Measurements from ENCODE around the gene EIPR1.

Gene EIPR1

DNA sequence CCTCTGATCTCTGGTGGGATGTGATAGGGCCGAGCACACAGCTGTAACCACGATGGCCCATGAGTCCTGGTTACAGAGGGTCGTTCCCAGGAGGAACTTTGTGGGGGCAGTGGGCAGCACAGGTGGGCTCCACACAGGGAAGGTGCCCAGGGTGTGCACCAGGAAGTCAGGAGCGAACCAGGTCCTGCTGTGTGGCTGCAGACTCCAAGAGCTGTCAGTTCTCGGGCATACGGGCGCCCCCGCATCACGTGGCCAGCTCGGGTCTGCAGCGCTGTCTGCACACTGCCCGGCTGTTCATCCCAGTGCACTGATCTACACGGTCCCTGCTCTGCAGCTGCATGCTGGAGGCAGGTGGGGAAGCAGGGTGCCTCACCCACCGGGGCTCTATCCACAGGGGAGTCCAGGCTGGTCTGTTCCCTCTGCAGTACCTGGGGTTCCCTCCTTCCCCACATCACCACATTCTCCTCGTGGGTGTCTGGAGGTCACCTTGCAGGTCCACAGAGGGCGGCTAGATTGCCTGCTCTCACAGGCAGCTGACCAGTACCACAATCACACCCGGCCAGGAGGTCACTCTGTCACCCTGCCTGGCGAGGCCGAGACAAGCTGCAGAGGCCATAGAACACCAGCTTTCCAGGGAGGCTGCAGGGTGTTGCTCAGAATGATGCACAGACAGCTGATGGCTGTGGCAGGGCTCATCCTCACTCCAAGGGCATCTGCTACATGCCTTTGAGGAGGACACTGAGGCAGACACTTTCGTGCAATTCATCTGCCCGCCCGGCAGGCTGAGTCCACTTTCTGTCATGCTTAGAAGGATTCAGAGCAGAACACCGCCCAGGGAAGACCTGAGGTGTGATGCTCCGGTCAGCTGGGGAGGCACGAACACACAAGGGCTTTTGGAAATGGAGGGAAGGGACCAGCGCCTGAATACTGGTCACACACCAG lies 202.7 kb downstream of the EIPR1 start:
- Histone ChIP-seq H3K4me2 (peak overlapping the region in 9 of 11 experiments; percentile 18 to 94 (median 74); a peak in 17 of 22 replicates), H3K4me1 (peaks cover 0 to 66% (median 57%) of the 10 kb centered on the region in 10 experiments; a peak in 16 of 20 replicates), H4K20me1 (peaks cover 0 to 57% (median 18%) of the 10 kb centered on the region in 11 experiments; a peak in 15 of 22 replicates), H3K4me3 (no peak overlapping the region), H3K9me3 (replicated peaks in 1 of 11) (no peaks in the 10 kb centered on the region), H3K9ac (no peak overlapping the region), H3K27me3 (no peaks in the 10 kb centered on the region), H3K27ac (no peak overlapping the region), H3K36me3 (peaks cover 3 to 41% (median 29%) of the 10 kb centered on the region in 11 experiments; a peak in 18 of 22 replicates)
- TF ChIP-seq Cebpa-rat (IDR thresholded peaks at IDR 0.05) = no peak

DNA sequence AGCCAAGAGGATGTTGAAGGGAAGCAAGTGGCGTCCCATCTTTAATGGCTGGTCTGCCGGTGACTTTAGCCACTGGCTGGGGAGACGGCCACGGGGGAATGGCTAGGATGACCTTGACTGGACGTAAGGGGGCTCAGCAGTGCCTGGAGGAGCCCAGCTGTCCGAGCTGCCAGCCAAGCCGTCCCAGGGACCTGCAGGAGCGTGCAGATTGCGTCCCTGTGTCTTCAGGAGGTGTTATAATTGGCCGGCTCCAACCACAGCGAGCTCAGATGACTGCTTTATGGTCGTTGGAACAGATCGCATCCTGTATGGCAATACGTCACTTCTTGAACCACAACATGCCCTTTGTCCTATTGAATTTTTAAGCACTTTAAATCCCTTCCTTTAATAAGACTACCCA lies 204.6 kb downstream of the EIPR1 start:
- H3K9me3 ChIP-seq (replicated peaks in 1 of 11) = no peaks in the 10 kb centered on the region
- peaks cover 0 to 39% (median 11%) of the 10 kb centered on the region in 11 experiments; a peak in 12 of 22 replicates for H4K20me1 ChIP-seq
- H3K4me1 ChIP-seq = peaks cover 0 to 47% (median 39%) of the 10 kb centered on the region in 10 experiments; a peak in 15 of 20 replicates
- H3K4me3 ChIP-seq = no peak overlapping the region
- H3K27ac ChIP-seq = no peak overlapping the region
- no peaks in the 10 kb centered on the region for H3K27me3 ChIP-seq
- peaks cover 3 to 44% (median 29%) of the 10 kb centered on the region in 11 experiments; a peak in 18 of 22 replicates for H3K36me3 ChIP-seq
- H3K9ac ChIP-seq = no peak overlapping the region
- H3K4me2 ChIP-seq = no peak overlapping the region
- TF ChIP-seq Cebpa-rat (IDR thresholded peaks at IDR 0.05) = no peak

- H3K4me2 ChIP-seq = no peak overlapping the region
- TF ChIP-seq Cebpa-rat (IDR thresholded peaks at IDR 0.05) = no peak
These were observed 205.2 kb downstream of the EIPR1 start for GRCh38 chr2:3172265-3172935.

DNA sequence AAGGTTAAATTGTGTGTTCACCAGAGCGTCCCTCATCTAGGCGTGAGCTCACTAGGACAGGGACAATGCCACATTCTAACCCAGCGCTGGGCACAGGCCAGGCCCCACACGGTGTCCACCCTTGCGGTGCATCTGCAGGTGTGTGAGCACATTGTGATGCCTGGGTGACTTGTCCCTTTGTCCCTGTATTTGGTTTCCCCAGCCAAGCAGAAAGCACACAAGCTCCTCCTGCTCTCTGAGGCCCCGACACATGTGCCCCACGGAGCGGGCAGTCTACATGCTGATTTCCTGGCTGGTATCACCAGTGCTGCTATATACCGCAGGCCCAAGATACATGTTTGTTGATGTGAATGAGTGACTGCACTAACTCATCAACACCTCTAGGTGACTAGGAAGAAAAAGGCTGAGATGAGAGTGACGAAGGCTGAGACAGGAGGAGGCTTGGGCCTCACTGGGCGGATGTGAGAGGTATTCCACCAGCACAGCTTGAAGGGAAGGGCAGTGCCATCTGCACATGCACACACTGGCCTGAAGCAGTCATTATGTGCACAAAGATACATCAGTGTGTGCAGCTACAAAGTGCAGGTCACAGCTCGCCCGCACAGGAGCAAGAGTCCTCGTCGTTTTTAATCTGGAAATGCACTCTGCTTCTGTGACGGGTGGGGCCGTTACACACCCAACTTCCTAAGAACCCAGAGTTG lies 205.9 kb downstream of the EIPR1 start:
- H3K27ac ChIP-seq = no peak overlapping the region
- no peaks in the 10 kb centered on the region for H3K27me3 ChIP-seq
- no peaks in the 10 kb centered on the region for H3K9me3 ChIP-seq (replicated peaks in 1 of 11)
- H3K4me1 ChIP-seq = peaks cover 0 to 40% (median 28%) of the 10 kb centered on the region in 10 experiments; a peak in 15 of 20 replicates
- H3K4me3 ChIP-seq = no peak overlapping the region
- peaks cover 0 to 33% (median 11%) of the 10 kb centered on the region in 11 experiments; a peak in 12 of 22 replicates for H4K20me1 ChIP-seq
- no peak for TF ChIP-seq Cebpa-rat (IDR thresholded peaks at IDR 0.05)
- H3K36me3 ChIP-seq = peaks cover 3 to 35% (median 25%) of the 10 kb centered on the region in 11 experiments; a peak in 17 of 22 replicates
- no peak overlapping the region for H3K9ac ChIP-seq
- H3K4me2 ChIP-seq = no peak overlapping the region

More at GRCh38 chr2:3172265-3172935, 205.2 kb downstream of the EIPR1 start:
- peaks cover 0 to 38% (median 11%) of the 10 kb centered on the region in 11 experiments; a peak in 12 of 22 replicates for H4K20me1 ChIP-seq
- H3K9ac ChIP-seq = no peak overlapping the region
- H3K27me3 ChIP-seq = no peaks in the 10 kb centered on the region
- no peak overlapping the region for H3K27ac ChIP-seq
- peaks cover 0 to 41% (median 33%) of the 10 kb centered on the region in 10 experiments; a peak in 15 of 20 replicates for H3K4me1 ChIP-seq
- H3K36me3 ChIP-seq = peaks cover 3 to 42% (median 29%) of the 10 kb centered on the region in 11 experiments; a peak in 18 of 22 replicates
- no peak overlapping the region for H3K4me3 ChIP-seq
- H3K9me3 ChIP-seq (replicated peaks in 1 of 11) = no peaks in the 10 kb centered on the region

- TF ChIP-seq Cebpa-rat (IDR thresholded peaks at IDR 0.05) = no peak
- Histone ChIP-seq H3K27ac (no peak overlapping the region), H3K4me3 (no peak overlapping the region), H3K4me2 (no peak overlapping the region), H3K27me3 (no peaks in the 10 kb centered on the region), H4K20me1 (peaks cover 0 to 25% (median 11%) of the 10 kb centered on the region in 11 experiments; a peak in 11 of 22 replicates), H3K9me3 (replicated peaks in 1 of 11) (peaks cover 0 to 6% (median under 1%) of the 10 kb centered on the region in 11 experiments; a peak in 3 of 22 replicates), H3K4me1 (peaks cover 0 to 40% (median 20%) of the 10 kb centered on the region in 10 experiments; a peak in 15 of 20 replicates), H3K36me3 (peaks cover 3 to 30% (median 26%) of the 10 kb centered on the region in 11 experiments; a peak in 17 of 22 replicates), H3K9ac (no peak overlapping the region)
These were observed 206.7 kb downstream of the EIPR1 start for GRCh38 chr2:3170792-3171455.

- no peak overlapping the region for H3K4me3 ChIP-seq
These were observed 208.3 kb downstream of the EIPR1 start for GRCh38 chr2:3169106-3169870.

DNA sequence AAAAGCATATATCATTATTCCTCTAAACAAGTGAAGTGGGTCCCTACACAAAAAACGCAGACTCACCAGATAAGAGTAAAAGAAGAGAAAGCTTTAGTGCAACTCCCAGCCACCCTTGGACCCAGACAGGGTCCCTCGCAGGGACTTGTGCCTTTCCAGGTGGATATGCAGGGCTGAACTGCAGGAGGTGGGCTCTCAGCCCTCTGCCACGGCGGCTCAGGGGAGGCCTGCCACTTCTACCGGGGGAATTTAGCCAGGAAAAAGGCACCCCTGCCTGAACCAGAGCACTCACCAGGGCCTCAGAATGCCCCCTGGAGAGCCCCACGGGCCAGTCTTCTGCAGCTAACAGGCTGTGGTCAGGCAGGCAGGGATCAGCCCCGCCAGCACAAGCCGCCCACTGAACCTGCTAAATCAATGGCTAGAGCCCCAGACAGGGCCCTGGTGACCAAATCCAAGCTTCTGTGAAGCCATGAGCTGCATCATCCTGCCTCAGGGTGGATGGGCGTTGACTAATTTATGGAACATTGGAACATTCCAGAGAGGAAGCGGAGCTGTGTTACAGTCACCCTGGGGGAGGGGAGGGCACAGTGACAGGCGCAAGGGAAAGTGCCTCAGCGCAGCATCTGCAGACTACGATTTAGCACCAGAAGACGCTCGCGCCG lies 209.3 kb downstream of the EIPR1 start:
- no peak for TF ChIP-seq Cebpa-rat (IDR thresholded peaks at IDR 0.05)
- H3K36me3 ChIP-seq = peaks cover 9 to 46% (median 29%) of the 10 kb centered on the region in 11 experiments; a peak in 20 of 22 replicates
- H3K9ac ChIP-seq = no peak overlapping the region
- peaks cover 0 to 17% (median 0%) of the 10 kb centered on the region in 10 experiments; a peak in 4 of 20 replicates for H3K4me1 ChIP-seq
- H3K27ac ChIP-seq = no peak overlapping the region
- H3K27me3 ChIP-seq = no peaks in the 10 kb centered on the region
- peaks cover 23 to 32% (median 26%) of the 10 kb centered on the region in 11 experiments for H3K9me3 ChIP-seq (replicated peaks in 1 of 11)
- no peaks in the 10 kb centered on the region; a peak in 1 of 22 replicates for H4K20me1 ChIP-seq
- H3K4me3 ChIP-seq = no peak overlapping the region
- no peak overlapping the region for H3K4me2 ChIP-seq

More at GRCh38 chr2:3169106-3169870, 208.3 kb downstream of the EIPR1 start:
- H3K9me3 ChIP-seq (replicated peaks in 1 of 11) = peaks cover 13 to 22% (median 16%) of the 10 kb centered on the region in 11 experiments
- TF ChIP-seq Cebpa-rat (IDR thresholded peaks at IDR 0.05) = no peak
- H3K4me1 ChIP-seq = peaks cover 0 to 26% (median 4%) of the 10 kb centered on the region in 10 experiments; a peak in 12 of 20 replicates
- H3K36me3 ChIP-seq = peaks cover 9 to 42% (median 27%) of the 10 kb centered on the region in 11 experiments; a peak in 19 of 22 replicates
- H3K4me2 ChIP-seq = no peak overlapping the region
- no peak overlapping the region for H3K27ac ChIP-seq
- no peaks in the 10 kb centered on the region for H3K27me3 ChIP-seq
- H3K9ac ChIP-seq = no peak overlapping the region
- peaks cover 0 to 9% (median 0%) of the 10 kb centered on the region in 11 experiments; a peak in 3 of 22 replicates for H4K20me1 ChIP-seq

Data from BLaER1 treated with 17β-estradiol and CSF1 and Interleukin-3, amounts not matched to agents 10 nM and 100 nM (cell line).